Smooth muscle cell (in vitro differentiated cells): ENCODE data around the gene SATB2. TPM values are rescaled to one million over a fixed set of nuclear protein-coding genes. Genes with fewer than 3 reads are reported as not detected.

ENCODE experiments used
- DNase-seq: peaks from one replicate; lab custom pipeline; 2025; ENCODE audit not compliant: unreplicated experiment; lab: John Stamatoyannopoulos, UW
- H2AFZ ChIP-seq: fragments of 200-600 bp; sonication (generic); 2 replicates; pipeline ENCODE4 v1.6.0; 2016; ENCODE audit warnings: antibody characterized with exemption, low read depth, mild to moderate bottlenecking
- H3F3A ChIP-seq: fragments of 200-600 bp; sonication (generic); 2 replicates; pipeline ENCODE4 v1.6.0; 2017; ENCODE audit warnings: antibody characterized with exemption, low read depth
- H3K27ac ChIP-seq: fragments of 200-600 bp; sonication (generic); 2 replicates; pipeline ENCODE4 v1.5.1; 2016; ENCODE audit warnings: low read depth, mild to moderate bottlenecking
- H3K27me3 ChIP-seq: fragments of 200-600 bp; sonication (generic); 2 replicates; pipeline ENCODE4 v1.6.1; 2016; ENCODE audit warnings: low read depth, mild to moderate bottlenecking
- H3K36me3 ChIP-seq: fragments of 200-600 bp; sonication (generic); 2 replicates; pipeline ENCODE4 v1.5.1; 2016; ENCODE audit warnings: low read depth
- H3K4me1 ChIP-seq: fragments of 200-600 bp; sonication (generic); 2 replicates; pipeline ENCODE4 v1.5.1; 2016; ENCODE audit warnings: low read depth
- H3K4me2 ChIP-seq: fragments of 200-600 bp; sonication (generic); 2 replicates; pipeline ENCODE4 v1.6.0; 2016; ENCODE audit warnings: mild to moderate bottlenecking
- H3K4me3 ChIP-seq: fragments of 200-600 bp; sonication (generic); 2 replicates; pipeline ENCODE4 v1.5.1; 2016; ENCODE audit warnings: mild to moderate bottlenecking
- H3K79me2 ChIP-seq: fragments of 200-600 bp; sonication (generic); 2 replicates; pipeline ENCODE4 v1.6.0; 2016; ENCODE audit warnings: low read depth, mild to moderate bottlenecking
- H3K9ac ChIP-seq: fragments of 200-600 bp; sonication (generic); 2 replicates; pipeline ENCODE4 v1.6.0; 2016; ENCODE audit warnings: low read depth
- H3K9me3 ChIP-seq: fragments of 200-600 bp; sonication (generic); replicated peaks from 2 replicates; pipeline ENCODE4 v1.5.1; 2016; ENCODE audit warnings: low read depth
- H4K20me1 ChIP-seq: fragments of 200-600 bp; sonication (generic); 2 replicates; pipeline ENCODE4 v1.6.0; 2016; ENCODE audit warnings: low read depth
- CTCF ChIP-seq: fragments of 200-600 bp; sonication (generic); IDR thresholded peaks from 2 replicates; pipeline ENCODE4 v1.5.1; 2017; ENCODE audit warnings: borderline replicate concordance, mild to moderate bottlenecking, antibody characterized with exemption; ENCODE audit not compliant: insufficient read depth, poor library complexity, severe bottlenecking
- WGBS: methylation state at CpG from one replicate; pipeline ENCODE4 v1.1.7; 2016; ENCODE audit warnings: low lambda C conversion rate; 5-methylcytosine and 5-hydroxymethylcytosine counted together
- polyA plus RNA-seq: library from polyadenylated mRNA; unstranded; fragments of >200 nt; fragmentation: Nextera tagmentation; extraction: Ambion mirVana; gene quantifications from 2 replicates; pipeline ENCODE4 v1.2.1, GENCODE V29; 2016
- total RNA-seq: library from RNA; depleted of rRNA; stranded (reverse); fragments of >200 nt; gene quantifications from 2 replicates; pipeline ENCODE4 v1.2.3, GENCODE V29; 2014

Gene SATB2
- total and polyA plus RNA-seq, 2 experiments from 2014 or later: 0.73 to 12.5 TPM

DNA sequence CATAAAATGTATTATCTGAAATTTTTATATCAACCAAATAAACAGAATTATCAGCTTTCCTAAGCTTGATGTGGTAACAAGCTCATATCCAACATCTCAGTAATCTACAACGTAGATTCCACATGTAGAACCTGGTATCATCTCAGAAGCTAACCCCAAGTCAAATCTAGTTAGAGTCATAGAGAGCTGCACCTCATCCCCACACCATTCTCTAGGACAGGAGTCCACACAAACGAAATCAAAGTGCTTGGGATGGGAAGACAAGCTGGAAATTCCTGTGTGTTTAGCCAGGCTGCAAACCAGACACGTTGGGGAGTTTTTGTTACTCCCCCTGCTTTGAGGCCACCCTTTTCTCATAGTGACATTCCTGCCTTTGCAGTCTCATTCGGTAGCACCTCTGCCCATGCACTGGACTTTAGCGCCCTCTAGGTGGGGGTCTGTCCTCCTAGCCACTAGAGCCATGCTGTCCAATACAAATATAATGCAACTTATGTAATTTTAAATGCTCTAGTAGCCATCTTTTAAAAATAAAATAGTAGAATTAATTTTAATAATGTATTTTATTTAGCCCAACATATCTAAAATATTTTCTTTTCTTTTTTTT is 28.1 kb upstream of the SATB2 start:
- no peak overlapping the region for H3K9ac ChIP-seq
- no peak overlapping the region for H2AFZ ChIP-seq
- H4K20me1 ChIP-seq: no peaks in the 10 kb centered on the region
- H3K36me3 ChIP-seq: no peaks in the 10 kb centered on the region
- H3F3A ChIP-seq: no peaks in the 10 kb centered on the region
- H3K27me3 ChIP-seq: no peaks in the 10 kb centered on the region
- WGBS: 16% methylated on average over 5 of the region's 5 CpGs
- no peaks in the 10 kb centered on the region for H3K79me2 ChIP-seq
- H3K4me1 ChIP-seq: no peaks in the 10 kb centered on the region
- peak; percentile 67 for TF ChIP-seq CTCF
- DNase-seq: no peak
- no peaks in the 10 kb centered on the region for H3K9me3 ChIP-seq
- H3K4me2 ChIP-seq: no peak overlapping the region
- H3K27ac ChIP-seq: no peak overlapping the region
- no peak overlapping the region for H3K4me3 ChIP-seq

DNA sequence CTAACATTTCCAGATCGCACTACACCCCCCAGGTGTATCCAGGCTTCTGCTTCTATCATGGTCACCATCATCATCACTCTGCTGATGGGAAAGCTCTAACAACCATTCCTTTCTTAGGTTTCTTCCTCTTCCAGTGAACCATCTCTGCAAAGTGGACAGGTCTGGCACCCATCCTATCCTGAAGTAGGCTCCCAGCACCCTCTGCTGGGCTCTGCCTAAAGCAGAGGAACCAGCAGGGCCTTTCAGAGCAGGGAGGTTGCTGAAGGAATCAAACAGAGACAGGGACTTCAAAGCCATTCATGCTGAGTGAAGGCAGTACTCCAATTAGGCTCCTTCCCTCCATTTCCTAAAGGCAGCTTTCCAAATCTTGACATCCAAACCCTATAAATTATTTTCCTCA is 27.2 kb upstream of the SATB2 start:
- Histone ChIP-seq H3K79me2 (no peaks in the 10 kb centered on the region), H4K20me1 (no peaks in the 10 kb centered on the region), H3K4me2 (no peak overlapping the region), H3K9me3 (no peaks in the 10 kb centered on the region), H3K27ac (no peak overlapping the region), H3K36me3 (no peaks in the 10 kb centered on the region), H3F3A (no peaks in the 10 kb centered on the region), H3K4me1 (no peaks in the 10 kb centered on the region), H3K9ac (no peak overlapping the region), H3K27me3 (no peaks in the 10 kb centered on the region), H3K4me3 (no peak overlapping the region), H2AFZ (no peak overlapping the region)
- WGBS: 96% methylated on average over 1 of the region's 1 CpG
- TF ChIP-seq CTCF: no peak
- no peak for DNase-seq

GRCh38 chr2:199480966-199481365 is 23.2 kb upstream of the SATB2 start:
- WGBS: 73% methylated on average over 2 of the region's 2 CpGs
- TF ChIP-seq CTCF: no peak
- H4K20me1 ChIP-seq: no peaks in the 10 kb centered on the region
- no peak overlapping the region for H3K27ac ChIP-seq
- DNase-seq: no peak
- no peak overlapping the region for H3K9ac ChIP-seq
- peaks cover 17% of the 10 kb centered on the region for H3K27me3 ChIP-seq
- no peak overlapping the region for H2AFZ ChIP-seq
- no peaks in the 10 kb centered on the region for H3K79me2 ChIP-seq
- no peaks in the 10 kb centered on the region for H3K9me3 ChIP-seq
- no peaks in the 10 kb centered on the region for H3F3A ChIP-seq
- H3K4me2 ChIP-seq: no peak overlapping the region
- H3K4me3 ChIP-seq: no peak overlapping the region
- H3K4me1 ChIP-seq: no peaks in the 10 kb centered on the region
- no peaks in the 10 kb centered on the region for H3K36me3 ChIP-seq

- Histone ChIP-seq H3K9ac (no peak overlapping the region), H3K27me3 (peaks cover 53% of the 10 kb centered on the region), H3K9me3 (no peaks in the 10 kb centered on the region), H3K4me3 (no peak overlapping the region), H2AFZ (no peak overlapping the region), H3K4me1 (no peaks in the 10 kb centered on the region), H3K79me2 (no peaks in the 10 kb centered on the region), H3K4me2 (no peak overlapping the region), H3K27ac (no peak overlapping the region), H3K36me3 (no peaks in the 10 kb centered on the region), H3F3A (no peaks in the 10 kb centered on the region), H4K20me1 (no peaks in the 10 kb centered on the region)
- 85% methylated on average over 2 of the region's 2 CpGs for WGBS
- DNase-seq: no peak
- TF ChIP-seq CTCF: no peak
Measured at GRCh38 chr2:199477277-199477834, 19.6 kb upstream of the SATB2 start.
